Body of pancreas (tissue), 4 donors: ENCODE measurements around the gene GRAMD1C. TPM values are rescaled to one million over a fixed set of nuclear protein-coding genes. Genes with fewer than 3 reads are reported as not detected.
A peak's percentile ranks its signal among the peaks of the same experiment; 100 is the strongest.

Source experiments
- ATAC-seq: fragments of 150-250 bp; one replicate; pipeline ENCODE4 v1.9.1; 2016
- DNase-seq, 4 donors: peaks; one replicate each; pipeline ENCODE4 v3.0.0-alpha.2; 2019
- H3K27ac ChIP-seq, 4 donors: fragments of 200-600 bp; sonication (generic); 1 replicate in 3 of 4; 2 replicates in 1 of 4; pipeline versions ENCODE4 v1.5.1 to v1.6.1; 2016 to 2019; ENCODE audit warnings: mild to moderate bottlenecking in 1 of 4, mixed read lengths in 1 of 4, moderate library complexity in 1 of 4
- H3K27me3 ChIP-seq, 2 donors: fragments of 200-600 bp; sonication (generic); one replicate each; pipeline ENCODE4 v1.6.0; 2016; ENCODE audit warnings: mild to moderate bottlenecking in 1 of 2
- H3K36me3 ChIP-seq, 2 donors: fragments of 200-600 bp; sonication (generic); replicated peaks in 1 of 2; 2 replicates each; pipeline ENCODE4 v1.5.1; 2016; ENCODE audit warnings: low read depth in 2 of 2; ENCODE audit not compliant: insufficient read depth in 1 of 2
- H3K4me1 ChIP-seq: fragments of 200-600 bp; sonication (generic); one replicate; pipeline ENCODE4 v1.6.0; 2016
- H3K4me3 ChIP-seq, 2 donors: fragments of 200-600 bp; sonication (generic); 1 replicate in 1 of 2; 2 replicates in 1 of 2; pipeline ENCODE4 v1.5.1; 2016 to 2019
- H3K9me3 ChIP-seq, 3 donors: fragments of 200-600 bp; sonication (generic); 1 replicate in 2 of 3; 2 replicates in 1 of 3; pipeline ENCODE4 v1.5.1; 2016
- POLR2A ChIP-seq, 3 donors: fragments of 450-650 bp; IDR thresholded peaks; one replicate each; pipeline ENCODE4 v1.6.1; 2016; ENCODE audit warnings: antibody characterized with exemption in 3 of 3, mild to moderate bottlenecking in 2 of 3
- WGBS, 2 donors: methylation state at CpG; one replicate each; pipeline ENCODE4 v1.1.5; 2017; 5-methylcytosine and 5-hydroxymethylcytosine counted together
- intact Hi-C: fragments of 100-400 bp; cut with DNase I; formaldehyde crosslinking; loops from one replicate; pipeline ENCODE4 v1.15.1; 2023
- total RNA-seq, 2 donors: library from RNA; depleted of rRNA; stranded (reverse); fragments of >200 nt; gene quantifications; one replicate each; pipeline ENCODE4 v1.1.0, GENCODE V29; 2016
- TF ChIP-seq, protein P1 (sequence below), 7 experiments: fragments of 450-650 bp in 4 of 7; fragments of 200-600 bp in 3 of 7; sonication (generic) in 3 of 7; IDR thresholded peaks; one replicate each; pipeline ENCODE4 v1.5.1; 2016 to 2019; ENCODE audit warnings: antibody characterized with exemption in 7 of 7

The GRAMD1C gene
- total RNA-seq, 2 donors from 2014 or later = 18.5 to 27.0 TPM

DNA sequence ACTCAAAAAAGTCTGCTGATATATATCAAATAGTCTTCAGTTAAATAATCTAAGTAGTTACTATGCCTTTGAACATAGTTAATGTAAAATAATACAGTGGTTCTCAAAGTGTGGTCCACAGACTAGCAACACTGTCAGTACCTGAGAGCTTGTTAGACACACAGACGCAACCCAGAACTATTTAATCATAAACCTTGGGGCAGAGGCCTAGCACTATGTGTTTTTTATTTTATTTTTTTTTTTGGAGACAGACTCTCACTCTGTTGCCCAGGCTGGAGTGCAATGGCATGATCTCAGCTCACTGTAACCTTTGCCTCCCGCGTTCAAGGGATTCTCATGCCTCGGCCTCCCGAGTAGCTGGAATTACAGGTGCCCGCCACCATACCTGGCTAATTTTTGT, 34.7 kb downstream of the GRAMD1C start:
- Histone ChIP-seq H3K36me3 (no peaks in the 10 kb centered on the region), H3K4me1 (peaks cover 12% of the 10 kb centered on the region), H3K27me3 (no peaks in the 10 kb centered on the region), H3K4me3 (no peak overlapping the region), H3K9me3 (no peaks in the 10 kb centered on the region), H3K27ac (peak overlapping the region in 2 of 4 donors; percentile 44 to 52)
- intact Hi-C loops = no loop called here
- DNase-seq (no peak), ATAC-seq (no peak)
- WGBS, 2 donors = 93 to 97% methylated on average over 6 of the region's 6 CpGs
- TF ChIP-seq, protein P1, sequence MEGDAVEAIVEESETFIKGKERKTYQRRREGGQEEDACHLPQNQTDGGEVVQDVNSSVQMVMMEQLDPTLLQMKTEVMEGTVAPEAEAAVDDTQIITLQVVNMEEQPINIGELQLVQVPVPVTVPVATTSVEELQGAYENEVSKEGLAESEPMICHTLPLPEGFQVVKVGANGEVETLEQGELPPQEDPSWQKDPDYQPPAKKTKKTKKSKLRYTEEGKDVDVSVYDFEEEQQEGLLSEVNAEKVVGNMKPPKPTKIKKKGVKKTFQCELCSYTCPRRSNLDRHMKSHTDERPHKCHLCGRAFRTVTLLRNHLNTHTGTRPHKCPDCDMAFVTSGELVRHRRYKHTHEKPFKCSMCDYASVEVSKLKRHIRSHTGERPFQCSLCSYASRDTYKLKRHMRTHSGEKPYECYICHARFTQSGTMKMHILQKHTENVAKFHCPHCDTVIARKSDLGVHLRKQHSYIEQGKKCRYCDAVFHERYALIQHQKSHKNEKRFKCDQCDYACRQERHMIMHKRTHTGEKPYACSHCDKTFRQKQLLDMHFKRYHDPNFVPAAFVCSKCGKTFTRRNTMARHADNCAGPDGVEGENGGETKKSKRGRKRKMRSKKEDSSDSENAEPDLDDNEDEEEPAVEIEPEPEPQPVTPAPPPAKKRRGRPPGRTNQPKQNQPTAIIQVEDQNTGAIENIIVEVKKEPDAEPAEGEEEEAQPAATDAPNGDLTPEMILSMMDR (IDR thresholded peaks at IDR 0.05) = no peak
- no peak for TF ChIP-seq POLR2A (IDR thresholded peaks at IDR 0.05)

DNA sequence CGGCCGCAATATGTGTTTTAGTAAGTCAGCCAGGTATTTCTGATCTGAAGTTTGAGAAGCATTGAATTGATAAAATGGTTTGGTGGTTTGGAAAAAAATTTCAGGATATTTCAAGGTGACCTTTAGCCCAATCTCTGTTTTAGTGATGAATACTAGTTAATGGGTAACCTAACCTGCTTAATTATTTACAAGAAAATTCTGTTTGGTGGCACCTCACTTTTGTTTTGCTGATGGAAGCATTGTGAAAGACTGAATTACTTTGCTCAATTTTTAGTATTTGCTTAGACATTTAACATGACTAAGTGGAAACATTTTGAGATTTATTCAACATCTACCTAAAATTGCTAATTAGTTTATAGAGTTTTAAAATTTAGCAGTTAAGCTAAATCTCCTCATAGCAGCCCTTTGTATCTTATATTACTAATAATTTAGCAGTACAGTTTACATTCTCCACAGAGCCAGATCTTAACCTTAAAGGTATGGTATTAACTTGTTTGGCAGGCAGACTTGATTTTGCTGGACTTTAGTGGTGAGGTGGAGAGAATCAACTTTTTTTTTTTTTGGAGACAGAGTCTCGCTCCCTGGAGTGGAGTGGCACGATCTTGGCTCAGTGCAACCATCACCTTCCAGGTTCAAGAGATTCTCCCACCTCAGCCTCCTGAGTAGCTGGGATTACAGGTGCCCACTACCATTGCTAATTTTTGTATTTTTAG, 35.4 kb downstream of the GRAMD1C start:
- Histone ChIP-seq H3K9me3 (no peaks in the 10 kb centered on the region), H3K36me3 (no peaks in the 10 kb centered on the region), H3K27ac (peak overlapping the region in 2 of 4 donors; percentile 44 to 52), H3K27me3 (no peaks in the 10 kb centered on the region), H3K4me1 (peaks cover 12% of the 10 kb centered on the region), H3K4me3 (no peak overlapping the region)
- ATAC-seq = peak; percentile 77
- 23 to 40% methylated on average over 4 of the region's 4 CpGs for WGBS, 2 donors
- DNase-seq = no peak
- no peak for TF ChIP-seq POLR2A (IDR thresholded peaks at IDR 0.05)
- TF ChIP-seq, protein P1 (IDR thresholded peaks at IDR 0.05) = no peak
- intact Hi-C loops = no loop called here

DNA sequence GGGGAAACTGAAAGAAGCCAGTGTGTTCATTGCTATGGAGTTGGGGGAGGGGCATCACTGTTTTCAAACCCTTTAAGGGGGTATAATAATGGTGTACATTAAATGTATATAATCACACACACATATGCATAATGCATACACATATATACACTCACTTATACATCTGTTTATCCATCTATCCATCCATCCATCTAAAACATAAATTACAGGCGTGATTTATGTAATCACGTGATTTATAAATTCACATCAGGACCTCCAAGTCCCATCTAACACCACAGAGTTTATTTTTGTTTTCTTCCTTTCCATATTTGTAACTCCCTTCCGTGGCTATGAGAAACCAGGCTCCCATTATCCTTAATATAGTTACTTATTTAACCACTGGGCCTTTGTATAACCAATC, 39.8 kb downstream of the GRAMD1C start:
- DNase-seq (no peak), ATAC-seq (no peak)
- H3K27ac ChIP-seq = no peak overlapping the region
- TF ChIP-seq, protein P1 (IDR thresholded peaks at IDR 0.05) = no peak
- TF ChIP-seq POLR2A (IDR thresholded peaks at IDR 0.05) = no peak
- no peaks in the 10 kb centered on the region for H3K9me3 ChIP-seq
- H3K36me3 ChIP-seq = no peaks in the 10 kb centered on the region
- H3K27me3 ChIP-seq = no peaks in the 10 kb centered on the region
- WGBS, 2 donors = 89 to 90% methylated on average over 3 of the region's 3 CpGs
- H3K4me3 ChIP-seq = no peak overlapping the region
- intact Hi-C loops = no loop called here
- peaks cover 11% of the 10 kb centered on the region for H3K4me1 ChIP-seq

DNA sequence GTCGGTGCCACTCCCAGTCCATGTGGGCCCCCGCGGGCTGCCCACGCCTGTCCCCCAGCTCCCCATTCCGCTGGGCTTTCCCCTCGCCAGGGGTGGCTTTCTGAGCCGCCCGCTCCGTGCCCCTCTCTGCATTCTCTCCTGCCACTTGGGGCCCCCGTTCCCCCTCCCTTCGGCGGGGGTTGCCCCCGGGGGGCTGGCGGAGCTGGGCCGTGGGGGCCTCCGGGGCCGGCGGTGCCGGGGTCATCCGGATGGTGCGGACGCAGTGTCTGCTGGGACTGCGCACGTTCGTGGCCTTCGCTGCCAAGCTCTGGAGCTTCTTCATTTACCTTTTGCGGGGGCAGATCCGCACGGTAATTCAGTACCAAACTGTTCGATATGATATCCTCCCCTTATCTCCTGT, 46.5 kb downstream of the GRAMD1C start:
- intact Hi-C loops = no loop called here
- H3K27me3 ChIP-seq = no peaks in the 10 kb centered on the region
- ATAC-seq (no peak), DNase-seq (no peak)
- 78 to 91% methylated on average over 14 to 21 of the region's 30 CpGs for WGBS, 2 donors
- H3K4me3 ChIP-seq = no peak overlapping the region
- TF ChIP-seq, protein P1 (IDR thresholded peaks at IDR 0.05) = no peak
- no peak for TF ChIP-seq POLR2A (IDR thresholded peaks at IDR 0.05)
- no peak overlapping the region for H3K27ac ChIP-seq
- no peaks in the 10 kb centered on the region for H3K4me1 ChIP-seq
- H3K36me3 ChIP-seq = no peaks in the 10 kb centered on the region
- H3K9me3 ChIP-seq = no peaks in the 10 kb centered on the region
